ENCODE measurements around the gene PAGE2.

- TF ChIP-seq CTCF (conservative IDR thresholded peaks at IDR 0.05; ENCODE audit: low read length) (peak; percentile 73), EZH2phosphoT487 (IDR thresholded peaks at IDR 0.05; ENCODE audit: borderline replicate concordance) (no peak)
Measured at GRCh38 chrX:55057675-55058249, 31.1 kb upstream of the PAGE2 start.

All from Loucy (cell line).